Astrocyte (in vitro differentiated cells and primary cell): ENCODE data around the gene CLASRP.

Experiments
- EZH2 ChIP-seq: IDR thresholded peaks from 2 replicates; pipeline ENCODE4 v1.6.1; 2012; ENCODE audit warnings: mild to moderate bottlenecking, low read length, inconsistent platforms; ENCODE audit not compliant: insufficient read depth
- TF ChIP-seq, protein P1 (sequence below): IDR thresholded peaks from 2 replicates; pipeline ENCODE4 v1.5.1; 2011; ENCODE audit warnings: low read depth, mild to moderate bottlenecking, inconsistent platforms, low read length, moderate library complexity; ENCODE audit not compliant: insufficient read depth

DNA sequence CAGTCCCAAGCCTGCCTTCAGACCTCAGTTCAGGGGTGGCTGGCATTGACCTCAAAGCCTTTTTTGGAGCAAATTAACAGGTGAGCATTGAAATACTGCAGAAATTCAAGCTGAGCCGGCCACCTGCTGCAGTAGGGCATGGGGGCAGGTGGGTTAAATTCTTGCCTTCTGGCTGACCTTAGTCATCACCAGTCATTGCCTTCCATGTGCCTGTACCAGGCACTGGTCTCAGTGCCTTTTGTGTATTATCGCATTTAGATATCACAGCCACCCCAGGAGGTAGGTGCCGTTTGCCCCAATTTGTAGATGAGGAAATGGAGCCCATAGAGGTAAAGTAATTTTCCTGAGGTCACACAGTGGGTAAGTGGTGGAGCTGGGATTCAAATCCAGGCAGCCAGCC, 61.4 kb downstream of the CLASRP start:
- TF ChIP-seq, protein P1, sequence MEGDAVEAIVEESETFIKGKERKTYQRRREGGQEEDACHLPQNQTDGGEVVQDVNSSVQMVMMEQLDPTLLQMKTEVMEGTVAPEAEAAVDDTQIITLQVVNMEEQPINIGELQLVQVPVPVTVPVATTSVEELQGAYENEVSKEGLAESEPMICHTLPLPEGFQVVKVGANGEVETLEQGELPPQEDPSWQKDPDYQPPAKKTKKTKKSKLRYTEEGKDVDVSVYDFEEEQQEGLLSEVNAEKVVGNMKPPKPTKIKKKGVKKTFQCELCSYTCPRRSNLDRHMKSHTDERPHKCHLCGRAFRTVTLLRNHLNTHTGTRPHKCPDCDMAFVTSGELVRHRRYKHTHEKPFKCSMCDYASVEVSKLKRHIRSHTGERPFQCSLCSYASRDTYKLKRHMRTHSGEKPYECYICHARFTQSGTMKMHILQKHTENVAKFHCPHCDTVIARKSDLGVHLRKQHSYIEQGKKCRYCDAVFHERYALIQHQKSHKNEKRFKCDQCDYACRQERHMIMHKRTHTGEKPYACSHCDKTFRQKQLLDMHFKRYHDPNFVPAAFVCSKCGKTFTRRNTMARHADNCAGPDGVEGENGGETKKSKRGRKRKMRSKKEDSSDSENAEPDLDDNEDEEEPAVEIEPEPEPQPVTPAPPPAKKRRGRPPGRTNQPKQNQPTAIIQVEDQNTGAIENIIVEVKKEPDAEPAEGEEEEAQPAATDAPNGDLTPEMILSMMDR: no peak
- TF ChIP-seq EZH2: no peak
